Measurements from ENCODE around the gene AHDC1. TPM values are rescaled to one million over a fixed set of nuclear protein-coding genes. Genes with fewer than 3 reads are reported as not detected.
A peak's percentile ranks its signal among the peaks of the same experiment; 100 is the strongest.
"Not testable (repeated sequence)": the region's sequence is repeated elsewhere in the genome, so short reads cannot be mapped to it uniquely, and the experiment has no call there.

Gene AHDC1
- polyA plus RNA-seq, 3 donors = 0.16 to 3.3 (median 0.30) TPM

DNA sequence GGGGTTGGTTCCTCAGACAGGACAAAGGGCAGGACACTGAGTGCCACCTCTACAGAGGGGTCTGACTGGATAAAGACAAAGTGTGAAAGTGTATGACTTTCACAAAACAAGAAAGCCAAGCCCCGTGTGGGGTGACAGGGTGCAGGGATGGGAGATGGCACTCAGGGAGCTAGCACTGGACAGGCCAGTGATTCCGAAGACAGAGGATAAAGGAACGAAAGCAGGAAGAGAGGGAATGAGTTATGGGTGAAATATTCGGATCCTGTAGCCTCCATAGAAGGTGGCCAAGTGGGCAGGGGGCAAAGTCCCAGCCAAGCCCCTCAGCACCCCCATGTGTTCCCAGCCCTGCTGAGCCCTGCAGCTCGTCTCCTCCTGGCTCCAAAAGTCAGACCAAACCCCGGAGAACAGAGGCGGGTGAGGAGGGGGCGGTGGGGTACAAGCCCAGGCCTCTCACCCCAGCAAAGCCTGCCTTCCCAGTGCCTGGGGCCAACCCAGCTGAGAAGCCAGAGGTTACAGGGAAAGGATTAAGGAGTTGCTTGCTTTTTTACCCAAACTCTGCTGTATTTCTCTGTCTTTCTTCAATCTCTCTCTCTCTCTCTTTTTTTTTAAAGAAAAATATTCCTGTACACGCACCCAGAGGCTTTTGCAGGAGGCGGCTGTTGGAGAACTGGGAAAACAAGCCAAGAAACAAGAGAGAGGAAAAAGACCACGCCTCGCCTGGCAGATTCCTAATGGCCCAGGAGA, 99.9 kb downstream of the AHDC1 start:
- Histone ChIP-seq H4K20me1 (ENCODE audit: insufficient read depth, low read length) (no peaks in the 10 kb centered on the region), H2AFZ (ENCODE audit: insufficient read depth, low read depth, low read length, poor library complexity, severe bottlenecking) (no peak overlapping the region), H3K9ac (ENCODE audit: insufficient read depth, low read length, poor library complexity, severe bottlenecking) (no peak overlapping the region), H3K9me3 (replicated peaks in 1 of 2; ENCODE audit: control insufficient read depth in 1 of 2, insufficient read depth in 1 of 2, low read length in 2 of 2) (no peaks in the 10 kb centered on the region), H3K27ac (ENCODE audit: low read depth in 1 of 2, low read length in 2 of 2) (no peak overlapping the region), H3K36me3 (replicated peaks in 1 of 2; ENCODE audit: control insufficient read depth in 1 of 2, insufficient read depth in 2 of 2, low read length in 2 of 2) (no peaks in the 10 kb centered on the region), H3K4me2 (replicated peaks; ENCODE audit: extremely low read depth, low read length, poor library complexity, severe bottlenecking) (no peak overlapping the region), H3K4me3 (replicated peaks in 1 of 3; ENCODE audit: low read depth in 2 of 3, low read length in 3 of 3) (no peak overlapping the region), H3K4me1 (ENCODE audit: control insufficient read depth in 1 of 2, insufficient read depth in 2 of 2, low read length in 2 of 2) (no peaks in the 10 kb centered on the region), H3K79me2 (ENCODE audit: insufficient read depth, low read length) (no peaks in the 10 kb centered on the region), H3K27me3 (ENCODE audit: control insufficient read depth in 2 of 2, insufficient read depth in 2 of 2, low read length in 2 of 2) (no peaks in the 10 kb centered on the region)
- Mint-ChIP-seq H3K27me3 (ENCODE audit: low read depth in 3 of 3) (peaks cover 0 to 5% (median under 1%) of the 10 kb centered on the region in 3 donors), H3K4me1 (no peaks in the 10 kb centered on the region), H3K4me3 (no peak overlapping the region), H3K27ac (peak overlapping the region in 2 of 7 donors; percentile 36 to 54), H3K36me3 (no peaks in the 10 kb centered on the region), H3K9me3 (peaks cover 0 to 4% (median under 1%) of the 10 kb centered on the region in 7 donors)
- intact Hi-C loops (cut with micrococcal nuclease) = no loop called here
- TF ChIP-seq, protein P1, sequence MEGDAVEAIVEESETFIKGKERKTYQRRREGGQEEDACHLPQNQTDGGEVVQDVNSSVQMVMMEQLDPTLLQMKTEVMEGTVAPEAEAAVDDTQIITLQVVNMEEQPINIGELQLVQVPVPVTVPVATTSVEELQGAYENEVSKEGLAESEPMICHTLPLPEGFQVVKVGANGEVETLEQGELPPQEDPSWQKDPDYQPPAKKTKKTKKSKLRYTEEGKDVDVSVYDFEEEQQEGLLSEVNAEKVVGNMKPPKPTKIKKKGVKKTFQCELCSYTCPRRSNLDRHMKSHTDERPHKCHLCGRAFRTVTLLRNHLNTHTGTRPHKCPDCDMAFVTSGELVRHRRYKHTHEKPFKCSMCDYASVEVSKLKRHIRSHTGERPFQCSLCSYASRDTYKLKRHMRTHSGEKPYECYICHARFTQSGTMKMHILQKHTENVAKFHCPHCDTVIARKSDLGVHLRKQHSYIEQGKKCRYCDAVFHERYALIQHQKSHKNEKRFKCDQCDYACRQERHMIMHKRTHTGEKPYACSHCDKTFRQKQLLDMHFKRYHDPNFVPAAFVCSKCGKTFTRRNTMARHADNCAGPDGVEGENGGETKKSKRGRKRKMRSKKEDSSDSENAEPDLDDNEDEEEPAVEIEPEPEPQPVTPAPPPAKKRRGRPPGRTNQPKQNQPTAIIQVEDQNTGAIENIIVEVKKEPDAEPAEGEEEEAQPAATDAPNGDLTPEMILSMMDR (IDR thresholded peaks at IDR 0.05) = no peak
- 95% methylated on average over 7 of the region's 12 CpGs for WGBS (ENCODE audit: insufficient coverage)
- DNase-seq = no peak

DNA sequence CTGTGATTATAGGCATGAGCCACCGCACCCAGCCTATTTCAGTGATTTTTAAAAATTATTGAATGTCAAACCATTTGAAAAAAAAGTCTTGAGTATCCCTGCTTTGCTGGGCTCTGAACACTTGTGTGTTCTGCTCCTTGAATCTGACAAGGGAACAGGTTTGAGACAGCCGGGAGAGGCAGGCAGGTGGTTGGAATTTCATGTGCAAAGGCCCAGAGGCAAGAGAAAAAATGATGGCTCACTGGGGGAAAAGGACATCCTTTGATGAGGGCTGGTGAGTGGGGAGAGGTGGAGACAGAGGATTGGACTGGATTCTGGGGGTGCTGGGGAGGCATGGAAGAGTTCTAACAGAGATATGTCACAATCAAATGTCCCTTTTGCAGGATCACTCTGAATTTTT, 100.9 kb downstream of the AHDC1 start:
- H4K20me1 ChIP-seq (ENCODE audit: insufficient read depth, low read length) = no peaks in the 10 kb centered on the region
- H3K79me2 ChIP-seq (ENCODE audit: insufficient read depth, low read length) = no peaks in the 10 kb centered on the region
- Mint-ChIP-seq H3K27me3 (ENCODE audit: low read depth in 3 of 3) (peaks cover 0 to 5% (median 3%) of the 10 kb centered on the region in 3 donors), H3K27ac (peak overlapping the region in 1 of 7 donors; percentile 28), H3K36me3 (no peaks in the 10 kb centered on the region), H3K4me1 (no peaks in the 10 kb centered on the region), H3K9me3 (peaks cover 0 to 5% (median 2%) of the 10 kb centered on the region in 7 donors), H3K4me3 (no peak overlapping the region)
- 96% methylated on average over 2 of the region's 2 CpGs for WGBS (ENCODE audit: insufficient coverage)
- no peak overlapping the region for H3K27ac ChIP-seq (ENCODE audit: low read depth in 1 of 2, low read length in 2 of 2)
- no peaks in the 10 kb centered on the region for H3K27me3 ChIP-seq (ENCODE audit: control insufficient read depth in 2 of 2, insufficient read depth in 2 of 2, low read length in 2 of 2)
- H3K4me3 ChIP-seq (replicated peaks in 1 of 3; ENCODE audit: low read depth in 2 of 3, low read length in 3 of 3) = no peak overlapping the region
- no peaks in the 10 kb centered on the region for H3K9me3 ChIP-seq (replicated peaks in 1 of 2; ENCODE audit: control insufficient read depth in 1 of 2, insufficient read depth in 1 of 2, low read length in 2 of 2)
- TF ChIP-seq, protein P1 (IDR thresholded peaks at IDR 0.05) = no peak
- intact Hi-C loops (cut with micrococcal nuclease) = no loop called here
- no peak for DNase-seq
- no peak overlapping the region for H2AFZ ChIP-seq (ENCODE audit: insufficient read depth, low read depth, low read length, poor library complexity, severe bottlenecking)
- no peak overlapping the region for H3K9ac ChIP-seq (ENCODE audit: insufficient read depth, low read length, poor library complexity, severe bottlenecking)
- no peak overlapping the region for H3K4me2 ChIP-seq (replicated peaks; ENCODE audit: extremely low read depth, low read length, poor library complexity, severe bottlenecking)
- no peaks in the 10 kb centered on the region for H3K36me3 ChIP-seq (replicated peaks in 1 of 2; ENCODE audit: control insufficient read depth in 1 of 2, insufficient read depth in 2 of 2, low read length in 2 of 2)
- no peaks in the 10 kb centered on the region for H3K4me1 ChIP-seq (ENCODE audit: control insufficient read depth in 1 of 2, insufficient read depth in 2 of 2, low read length in 2 of 2)

DNA sequence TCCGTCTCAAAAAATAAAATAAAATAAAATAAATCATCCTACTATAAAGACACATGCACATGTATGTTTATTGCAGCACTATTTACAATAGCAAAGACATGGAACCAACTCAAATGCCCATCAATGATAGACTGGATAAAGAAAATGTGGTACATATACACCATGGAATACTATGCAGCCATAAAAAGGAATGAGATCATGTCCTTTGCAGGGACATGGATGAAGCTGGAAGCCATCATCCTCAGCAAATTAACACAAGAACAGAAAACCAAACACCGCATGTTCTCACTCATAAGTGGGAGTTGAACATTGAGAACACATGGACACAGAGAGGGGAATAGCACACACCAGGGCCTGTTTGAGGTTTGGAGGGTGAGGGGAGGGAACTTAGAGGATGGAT, 102.8 kb downstream of the AHDC1 start:
- H3K4me1 Mint-ChIP-seq; H2AFZ ChIP-seq (ENCODE audit: insufficient read depth, low read depth, low read length, poor library complexity, severe bottlenecking); intact Hi-C loops (cut with micrococcal nuclease): not testable (repeated sequence)

More for the DNA sequence above, 102.8 kb downstream of the AHDC1 start:
- not testable (repeated sequence) for H3K36me3 Mint-ChIP-seq; H3K4me2 ChIP-seq (replicated peaks; ENCODE audit: extremely low read depth, low read length, poor library complexity, severe bottlenecking); H3K4me3 Mint-ChIP-seq; DNase-seq; H3K9me3 Mint-ChIP-seq; H3K27ac ChIP-seq (ENCODE audit: low read depth in 1 of 2, low read length in 2 of 2); H4K20me1 ChIP-seq (ENCODE audit: insufficient read depth, low read length); H3K4me3 ChIP-seq (replicated peaks in 1 of 3; ENCODE audit: low read depth in 2 of 3, low read length in 3 of 3); H3K4me1 ChIP-seq (ENCODE audit: control insufficient read depth in 1 of 2, insufficient read depth in 2 of 2, low read length in 2 of 2); H3K27me3 Mint-ChIP-seq (ENCODE audit: low read depth in 3 of 3); H3K36me3 ChIP-seq (replicated peaks in 1 of 2; ENCODE audit: control insufficient read depth in 1 of 2, insufficient read depth in 2 of 2, low read length in 2 of 2); H3K79me2 ChIP-seq (ENCODE audit: insufficient read depth, low read length); H3K9me3 ChIP-seq (replicated peaks in 1 of 2; ENCODE audit: control insufficient read depth in 1 of 2, insufficient read depth in 1 of 2, low read length in 2 of 2); H3K27me3 ChIP-seq (ENCODE audit: control insufficient read depth in 2 of 2, insufficient read depth in 2 of 2, low read length in 2 of 2); H3K9ac ChIP-seq (ENCODE audit: insufficient read depth, low read length, poor library complexity, severe bottlenecking)
- no CpG with 5 or more reads among the region's 2 CpGs for WGBS (ENCODE audit: insufficient coverage)
- peak overlapping the region in 1 of 7 donors; percentile 53 for H3K27ac Mint-ChIP-seq

Data from CD14-positive monocyte (primary cell).